GM21529 (cell line): ENCODE measurements around the gene SPATA31A6.
"Not testable (repeated sequence)": the region's sequence is repeated elsewhere in the genome, so short reads cannot be mapped to it uniquely, and the experiment has no call there.

ENCODE experiments used
- ATAC-seq: cut with Tn5 transposase; IDR thresholded peaks from one replicate; pipeline ENCODE4 v1.9.1; 2021; ENCODE audit not compliant: unreplicated experiment

SPATA31A6 gene

GRCh38 chr9:42183359-42183758 is at the start of gene SPATA31A6:
TSS of gene SPATA31A6 (plus strand) at chr9:42183659. CDS start at chr9:42183688, 29 bp downstream.
- not testable (repeated sequence) for ATAC-seq

- not testable (repeated sequence) for ATAC-seq
These were observed 23.2 kb upstream of the SPATA31A6 start for GRCh38 chr9:42160299-42160698.

DNA sequence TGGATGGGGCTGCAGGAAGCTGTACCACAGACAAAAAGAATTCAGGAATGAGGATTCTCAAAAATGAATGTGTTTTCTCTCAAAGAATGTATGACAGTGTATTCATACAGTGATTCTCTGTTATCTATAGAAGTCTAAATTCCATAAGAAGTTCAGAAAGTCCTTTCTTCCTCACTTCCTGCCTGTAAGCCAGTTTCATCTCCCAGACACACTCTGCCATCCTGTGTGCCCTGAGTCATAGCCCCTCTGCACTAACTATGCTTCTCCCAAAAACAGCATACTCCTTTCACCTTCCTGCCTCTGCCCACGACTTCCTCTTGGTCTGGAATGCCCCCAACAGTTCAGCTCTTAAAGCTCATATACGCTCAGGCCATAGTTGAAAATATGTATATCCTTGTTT is 36.4 kb downstream of the SPATA31A6 start:
- not testable (repeated sequence) for ATAC-seq

GRCh38 chr9:42223230-42223629 is 39.8 kb downstream of the SPATA31A6 start:
- ATAC-seq, result not testable (repeated sequence)

- not testable (repeated sequence) for ATAC-seq
These were observed 49.6 kb downstream of the SPATA31A6 start for GRCh38 chr9:42233031-42233430.

DNA sequence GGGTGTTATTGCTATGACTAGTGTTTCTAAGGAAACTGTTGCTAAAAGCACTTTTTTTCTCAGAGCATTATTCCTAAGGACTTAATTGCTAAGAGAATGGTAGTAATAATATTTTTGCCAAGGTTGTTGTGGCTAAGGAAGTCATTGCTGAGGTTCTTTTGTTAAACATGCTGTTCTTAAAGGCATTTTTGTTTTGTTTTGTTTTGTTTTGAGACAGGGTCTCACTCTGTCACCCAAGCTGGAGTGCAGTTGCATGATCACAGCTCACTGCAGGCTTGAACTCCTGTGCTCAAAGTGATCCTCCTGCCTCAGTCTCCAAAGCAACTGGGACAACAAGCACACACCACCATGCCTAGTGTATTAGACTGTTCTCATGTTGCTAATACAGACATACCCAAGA is 51.2 kb downstream of the SPATA31A6 start:
- not testable (repeated sequence) for ATAC-seq

GRCh38 chr9:42235352-42235991 is 52.0 kb downstream of the SPATA31A6 start:
- ATAC-seq, result not testable (repeated sequence)

DNA sequence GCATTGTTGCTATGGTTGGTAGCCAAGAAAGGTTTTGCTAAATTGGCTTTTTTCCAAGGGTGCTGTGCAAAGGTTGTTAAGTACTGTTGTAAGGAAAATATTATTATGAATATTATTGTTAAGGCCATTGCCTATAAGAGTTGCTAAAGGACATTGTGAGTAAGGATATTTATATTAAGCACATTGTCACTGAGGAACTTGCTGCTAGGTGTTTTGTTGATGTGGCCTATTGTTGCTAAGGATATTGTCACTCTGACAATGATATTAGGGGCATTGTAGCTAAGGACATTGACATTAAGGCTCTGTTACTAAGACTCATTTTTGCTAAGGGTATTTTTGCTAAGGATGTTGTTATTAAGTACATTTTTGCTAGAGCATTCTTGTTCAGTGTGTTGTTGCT is 52.6 kb downstream of the SPATA31A6 start:
- ATAC-seq, result not testable (repeated sequence)

GRCh38 chr9:42237381-42237780 is 53.9 kb downstream of the SPATA31A6 start:
- not testable (repeated sequence) for ATAC-seq

GRCh38 chr9:42238862-42239261 is 55.4 kb downstream of the SPATA31A6 start:
- ATAC-seq, result not testable (repeated sequence)
